Measurements from ENCODE around the gene LRTM2. TPM values are rescaled to one million over a fixed set of nuclear protein-coding genes. Genes with fewer than 3 reads are reported as not detected.

LRTM2 gene
- total RNA-seq, 1 experiment from 2014 or later: not detected

DNA sequence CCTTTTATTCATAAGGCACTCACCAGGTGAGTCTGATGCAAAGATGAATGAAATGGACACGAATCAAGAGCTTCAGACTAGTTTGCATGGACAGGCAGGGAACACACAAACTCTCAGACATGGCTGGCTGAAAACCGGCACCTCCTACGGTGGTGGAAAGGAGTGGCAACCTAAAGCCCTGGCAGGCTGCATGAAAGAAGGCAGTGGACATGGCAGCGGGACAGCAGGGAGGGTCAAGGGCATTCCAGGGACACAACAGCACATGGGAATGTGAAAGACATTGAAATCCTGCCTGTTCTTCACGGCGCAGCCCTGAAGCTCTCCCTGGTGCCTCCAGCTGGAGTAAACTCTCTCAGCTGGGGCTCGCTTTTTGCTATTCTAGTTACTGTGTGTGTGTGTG, 16.6 kb upstream of the LRTM2 start:
- H3K36me3 ChIP-seq (ENCODE audit: low read depth, low read length): no peaks in the 10 kb centered on the region
- POLR2A ChIA-PET (ENCODE audit: unreplicated experiment): no interaction called here
- H4K20me1 ChIP-seq (ENCODE audit: low read length): no peaks in the 10 kb centered on the region
- CTCF ChIA-PET: no interaction called here
- H3K27ac ChIP-seq (ENCODE audit: low read length): no peak overlapping the region
- no peaks in the 10 kb centered on the region for H3K9me2 ChIP-seq (replicated peaks; ENCODE audit: low read length)
- H3F3A ChIP-seq (ENCODE audit: low read length, unreplicated experiment): no peaks in the 10 kb centered on the region
- TF ChIP-seq EZH2 (IDR thresholded peaks at IDR 0.05; ENCODE audit: low read length, unreplicated experiment): no peak
- TF ChIP-seq, protein P1, sequence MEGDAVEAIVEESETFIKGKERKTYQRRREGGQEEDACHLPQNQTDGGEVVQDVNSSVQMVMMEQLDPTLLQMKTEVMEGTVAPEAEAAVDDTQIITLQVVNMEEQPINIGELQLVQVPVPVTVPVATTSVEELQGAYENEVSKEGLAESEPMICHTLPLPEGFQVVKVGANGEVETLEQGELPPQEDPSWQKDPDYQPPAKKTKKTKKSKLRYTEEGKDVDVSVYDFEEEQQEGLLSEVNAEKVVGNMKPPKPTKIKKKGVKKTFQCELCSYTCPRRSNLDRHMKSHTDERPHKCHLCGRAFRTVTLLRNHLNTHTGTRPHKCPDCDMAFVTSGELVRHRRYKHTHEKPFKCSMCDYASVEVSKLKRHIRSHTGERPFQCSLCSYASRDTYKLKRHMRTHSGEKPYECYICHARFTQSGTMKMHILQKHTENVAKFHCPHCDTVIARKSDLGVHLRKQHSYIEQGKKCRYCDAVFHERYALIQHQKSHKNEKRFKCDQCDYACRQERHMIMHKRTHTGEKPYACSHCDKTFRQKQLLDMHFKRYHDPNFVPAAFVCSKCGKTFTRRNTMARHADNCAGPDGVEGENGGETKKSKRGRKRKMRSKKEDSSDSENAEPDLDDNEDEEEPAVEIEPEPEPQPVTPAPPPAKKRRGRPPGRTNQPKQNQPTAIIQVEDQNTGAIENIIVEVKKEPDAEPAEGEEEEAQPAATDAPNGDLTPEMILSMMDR (conservative IDR thresholded peaks at IDR 0.05; ENCODE audit: low read depth, low read length): no peak
- TF ChIP-seq EZH2phosphoT487 (IDR thresholded peaks at IDR 0.05; ENCODE audit: borderline replicate concordance, low read length): no peak
- H3K9me3 ChIP-seq (ENCODE audit: low read length): no peaks in the 10 kb centered on the region
- ATAC-seq (no peak), DNase-seq (no peak)
- intact Hi-C loops (cut with micrococcal nuclease): no loop called here
- no peak overlapping the region for H3K9ac ChIP-seq (ENCODE audit: low read length)
- no peaks in the 10 kb centered on the region for H3K27me3 ChIP-seq (ENCODE audit: low read length)
- no peak overlapping the region for H3K4me2 ChIP-seq (ENCODE audit: low read length)
- BruUV-seq (replicated peaks): no TSS peak
- H3K4me3 ChIP-seq (ENCODE audit: low read length): no peak overlapping the region
- no peaks in the 10 kb centered on the region for H3K79me2 ChIP-seq (ENCODE audit: low read length)
- H3K4me1 ChIP-seq (ENCODE audit: insufficient read depth, low read length): no peaks in the 10 kb centered on the region
- 0 out of 2 replicates have a peak overlapping the region, but pooled peaks have one; percentile 84 for H2AFZ ChIP-seq (ENCODE audit: low read length)

DNA sequence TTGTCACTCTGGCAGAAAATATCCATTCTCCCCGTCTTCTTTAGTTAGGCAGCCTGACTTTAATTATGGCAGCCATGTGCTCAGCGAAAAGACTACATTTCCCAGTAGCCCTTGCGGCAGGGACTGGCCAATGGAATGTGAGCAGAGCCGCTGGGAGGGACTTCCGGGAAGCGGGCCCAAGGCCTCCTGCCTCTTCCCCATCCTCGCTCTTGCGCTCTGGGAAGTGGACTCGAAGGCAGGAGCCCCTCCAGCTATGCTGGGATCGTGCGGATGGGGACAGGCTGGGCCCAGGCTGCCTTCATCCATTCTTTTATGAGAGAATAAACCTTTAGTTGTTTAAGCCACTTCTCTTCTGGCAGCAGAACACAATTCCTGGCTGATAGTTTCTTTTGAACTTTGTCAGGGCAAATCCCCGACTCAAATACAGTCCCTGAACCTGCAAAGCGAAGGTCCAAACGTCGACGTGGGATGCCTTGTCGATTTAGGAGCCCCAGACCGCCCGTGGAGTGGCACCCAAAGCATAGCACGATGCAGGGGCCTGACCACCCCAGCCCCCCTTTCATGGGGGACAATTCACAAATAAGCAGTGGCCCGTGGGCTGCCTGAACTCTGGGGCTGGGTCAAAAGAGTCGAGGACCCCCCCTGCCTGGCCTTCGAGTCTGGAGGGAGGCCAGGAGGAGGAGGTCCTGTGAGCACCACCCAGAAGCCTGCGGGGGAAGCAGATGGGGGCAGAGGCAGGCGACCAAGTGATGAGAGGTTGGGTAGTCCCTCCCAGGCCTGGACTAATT, 15.6 kb upstream of the LRTM2 start:
- Histone ChIP-seq H3K9me2 (replicated peaks; ENCODE audit: low read length) (no peaks in the 10 kb centered on the region), H3K27ac (ENCODE audit: low read length) (no peak overlapping the region), H3K9ac (ENCODE audit: low read length) (no peak overlapping the region), H3F3A (ENCODE audit: low read length, unreplicated experiment) (no peaks in the 10 kb centered on the region), H3K27me3 (ENCODE audit: low read length) (no peaks in the 10 kb centered on the region), H3K79me2 (ENCODE audit: low read length) (no peaks in the 10 kb centered on the region), H2AFZ (ENCODE audit: low read length) (peak overlapping the region; percentile 84), H3K36me3 (ENCODE audit: low read depth, low read length) (no peaks in the 10 kb centered on the region), H3K9me3 (ENCODE audit: low read length) (no peaks in the 10 kb centered on the region), H3K4me1 (ENCODE audit: insufficient read depth, low read length) (no peaks in the 10 kb centered on the region), H4K20me1 (ENCODE audit: low read length) (no peaks in the 10 kb centered on the region), H3K4me3 (ENCODE audit: low read length) (no peak overlapping the region), H3K4me2 (ENCODE audit: low read length) (no peak overlapping the region)
- TF ChIP-seq, protein P1 (conservative IDR thresholded peaks at IDR 0.05; ENCODE audit: low read depth, low read length): no peak
- TF ChIP-seq EZH2 (IDR thresholded peaks at IDR 0.05; ENCODE audit: low read length, unreplicated experiment) (no peak), EZH2phosphoT487 (IDR thresholded peaks at IDR 0.05; ENCODE audit: borderline replicate concordance, low read length) (no peak)
- ATAC-seq (peak; percentile 98), DNase-seq (peak; percentile 86)
- intact Hi-C loops (cut with micrococcal nuclease): no loop called here
- POLR2A ChIA-PET (ENCODE audit: unreplicated experiment): no interaction called here
- TSS peak; percentile 95 for BruUV-seq (replicated peaks)
- CTCF ChIA-PET: no interaction called here

DNA sequence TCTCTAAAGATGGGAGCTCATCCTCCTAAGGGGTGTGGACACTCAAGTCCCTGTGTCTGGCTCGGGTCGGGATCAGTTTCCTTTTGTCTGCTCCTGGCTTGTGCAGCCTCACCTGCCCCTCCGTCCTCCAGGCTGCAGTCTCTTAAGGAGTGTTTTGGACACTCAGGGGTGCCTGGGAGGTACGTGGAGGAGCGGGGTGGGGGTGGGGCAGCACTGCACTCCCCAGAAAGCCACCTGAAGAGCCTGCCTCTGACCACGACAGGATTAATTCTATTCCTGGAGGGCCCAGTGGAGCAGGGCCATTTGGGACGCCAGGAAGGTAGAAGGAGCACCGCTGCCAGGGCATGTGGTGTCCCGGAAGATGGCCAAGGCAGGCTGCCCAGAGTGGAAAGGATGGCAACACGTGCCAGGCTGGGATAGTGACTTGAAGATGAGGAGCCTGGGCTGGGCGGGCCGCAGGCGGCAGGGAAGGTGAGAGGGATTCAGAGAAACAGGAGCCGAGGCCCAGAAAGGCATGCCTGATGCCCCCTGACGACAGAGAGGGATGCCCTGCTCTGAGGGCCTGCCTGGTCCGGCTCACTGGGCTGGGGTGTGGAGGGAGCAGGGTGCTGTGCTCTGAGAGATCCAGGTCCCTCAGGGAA, 14.8 kb upstream of the LRTM2 start:
- CTCF ChIA-PET: no interaction called here
- H3F3A ChIP-seq (ENCODE audit: low read length, unreplicated experiment): no peaks in the 10 kb centered on the region
- intact Hi-C loops (cut with micrococcal nuclease): no loop called here
- H3K36me3 ChIP-seq (ENCODE audit: low read depth, low read length): no peaks in the 10 kb centered on the region
- H3K4me3 ChIP-seq (ENCODE audit: low read length): no peak overlapping the region
- H3K9me2 ChIP-seq (replicated peaks; ENCODE audit: low read length): no peaks in the 10 kb centered on the region
- no peak for ATAC-seq
- H3K27ac ChIP-seq (ENCODE audit: low read length): no peak overlapping the region
- no peaks in the 10 kb centered on the region for H4K20me1 ChIP-seq (ENCODE audit: low read length)
- no peak overlapping the region for H3K9ac ChIP-seq (ENCODE audit: low read length)
- no peak overlapping the region for H2AFZ ChIP-seq (ENCODE audit: low read length)
- no TSS peak for BruUV-seq (replicated peaks)
- TF ChIP-seq, protein P1 (conservative IDR thresholded peaks at IDR 0.05; ENCODE audit: low read depth, low read length): no peak
- TF ChIP-seq EZH2phosphoT487 (IDR thresholded peaks at IDR 0.05; ENCODE audit: borderline replicate concordance, low read length) (no peak), EZH2 (IDR thresholded peaks at IDR 0.05; ENCODE audit: low read length, unreplicated experiment) (no peak)
- no peak for DNase-seq
- H3K4me1 ChIP-seq (ENCODE audit: insufficient read depth, low read length): no peaks in the 10 kb centered on the region
- no peaks in the 10 kb centered on the region for H3K9me3 ChIP-seq (ENCODE audit: low read length)
- H3K79me2 ChIP-seq (ENCODE audit: low read length): no peaks in the 10 kb centered on the region
- H3K27me3 ChIP-seq (ENCODE audit: low read length): no peaks in the 10 kb centered on the region
- POLR2A ChIA-PET (ENCODE audit: unreplicated experiment): no interaction called here
- H3K4me2 ChIP-seq (ENCODE audit: low read length): no peak overlapping the region

Data from PC-3 (cell line).